WTC11 (cell line): ENCODE results near the gene CASP2.

Experiments used
- TF ChIP-seq, protein P1 (sequence below): sonication (generic); formaldehyde crosslinking; conservative IDR thresholded peaks from 2 replicates; pipeline ENCODE4 v1.8.1; 2023; ENCODE audit warnings: mild to moderate bottlenecking, low read depth, missing genetic modification reagents, moderate library complexity
- TF ChIP-seq, protein P2 (sequence below): fragments of 200-600 bp; IDR thresholded peaks from 2 replicates; pipeline ENCODE4 v1.8.0; 2022; ENCODE audit warnings: antibody characterized with exemption

DNA sequence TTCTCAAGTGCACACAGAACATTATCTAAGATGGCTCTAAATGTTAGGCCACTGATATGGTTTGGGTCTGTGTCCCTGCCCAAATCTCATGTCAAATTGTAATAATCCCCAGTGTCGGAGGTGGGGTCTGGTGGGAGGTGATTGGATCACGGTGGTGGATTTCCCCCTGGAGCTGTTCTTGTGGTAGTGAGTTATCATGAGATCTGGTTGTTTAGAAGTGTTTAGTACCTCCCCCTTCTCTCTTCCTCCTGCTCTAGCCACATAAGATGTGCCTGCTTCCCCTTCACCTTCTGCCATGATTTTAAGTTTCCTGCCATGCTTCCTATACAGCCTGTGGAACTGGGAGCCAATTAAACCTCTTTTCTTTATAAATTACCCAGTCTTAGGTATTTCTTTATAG is 36.1 kb upstream of the CASP2 start:
- TF ChIP-seq, protein P1, sequence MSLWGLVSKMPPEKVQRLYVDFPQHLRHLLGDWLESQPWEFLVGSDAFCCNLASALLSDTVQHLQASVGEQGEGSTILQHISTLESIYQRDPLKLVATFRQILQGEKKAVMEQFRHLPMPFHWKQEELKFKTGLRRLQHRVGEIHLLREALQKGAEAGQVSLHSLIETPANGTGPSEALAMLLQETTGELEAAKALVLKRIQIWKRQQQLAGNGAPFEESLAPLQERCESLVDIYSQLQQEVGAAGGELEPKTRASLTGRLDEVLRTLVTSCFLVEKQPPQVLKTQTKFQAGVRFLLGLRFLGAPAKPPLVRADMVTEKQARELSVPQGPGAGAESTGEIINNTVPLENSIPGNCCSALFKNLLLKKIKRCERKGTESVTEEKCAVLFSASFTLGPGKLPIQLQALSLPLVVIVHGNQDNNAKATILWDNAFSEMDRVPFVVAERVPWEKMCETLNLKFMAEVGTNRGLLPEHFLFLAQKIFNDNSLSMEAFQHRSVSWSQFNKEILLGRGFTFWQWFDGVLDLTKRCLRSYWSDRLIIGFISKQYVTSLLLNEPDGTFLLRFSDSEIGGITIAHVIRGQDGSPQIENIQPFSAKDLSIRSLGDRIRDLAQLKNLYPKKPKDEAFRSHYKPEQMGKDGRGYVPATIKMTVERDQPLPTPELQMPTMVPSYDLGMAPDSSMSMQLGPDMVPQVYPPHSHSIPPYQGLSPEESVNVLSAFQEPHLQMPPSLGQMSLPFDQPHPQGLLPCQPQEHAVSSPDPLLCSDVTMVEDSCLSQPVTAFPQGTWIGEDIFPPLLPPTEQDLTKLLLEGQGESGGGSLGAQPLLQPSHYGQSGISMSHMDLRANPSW = no peak
- TF ChIP-seq, protein P2, sequence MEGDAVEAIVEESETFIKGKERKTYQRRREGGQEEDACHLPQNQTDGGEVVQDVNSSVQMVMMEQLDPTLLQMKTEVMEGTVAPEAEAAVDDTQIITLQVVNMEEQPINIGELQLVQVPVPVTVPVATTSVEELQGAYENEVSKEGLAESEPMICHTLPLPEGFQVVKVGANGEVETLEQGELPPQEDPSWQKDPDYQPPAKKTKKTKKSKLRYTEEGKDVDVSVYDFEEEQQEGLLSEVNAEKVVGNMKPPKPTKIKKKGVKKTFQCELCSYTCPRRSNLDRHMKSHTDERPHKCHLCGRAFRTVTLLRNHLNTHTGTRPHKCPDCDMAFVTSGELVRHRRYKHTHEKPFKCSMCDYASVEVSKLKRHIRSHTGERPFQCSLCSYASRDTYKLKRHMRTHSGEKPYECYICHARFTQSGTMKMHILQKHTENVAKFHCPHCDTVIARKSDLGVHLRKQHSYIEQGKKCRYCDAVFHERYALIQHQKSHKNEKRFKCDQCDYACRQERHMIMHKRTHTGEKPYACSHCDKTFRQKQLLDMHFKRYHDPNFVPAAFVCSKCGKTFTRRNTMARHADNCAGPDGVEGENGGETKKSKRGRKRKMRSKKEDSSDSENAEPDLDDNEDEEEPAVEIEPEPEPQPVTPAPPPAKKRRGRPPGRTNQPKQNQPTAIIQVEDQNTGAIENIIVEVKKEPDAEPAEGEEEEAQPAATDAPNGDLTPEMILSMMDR = no peak
